ENCODE data around the gene DCDC1.

The DCDC1 gene

DNA sequence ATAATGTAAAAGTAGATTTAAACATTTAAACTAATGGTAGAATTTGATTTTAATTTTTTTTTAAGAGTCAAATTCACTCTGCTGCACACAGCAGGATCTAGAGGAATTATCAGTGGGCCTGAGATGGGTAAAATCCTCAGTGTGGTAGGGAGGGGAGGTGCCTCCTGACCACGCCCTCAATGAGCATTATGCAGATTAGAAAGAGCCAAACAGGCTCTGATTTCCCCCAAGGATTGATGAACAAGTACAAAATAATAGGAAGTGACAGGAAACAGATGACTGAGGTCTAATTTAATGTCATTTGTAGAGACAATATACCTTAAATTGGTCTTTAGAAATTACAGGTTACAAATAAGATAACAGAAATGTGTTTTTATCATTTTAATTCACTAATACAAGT is 155.2 kb downstream of the DCDC1 start:
- no peak for DNase-seq

- no peak for DNase-seq
These were observed 170.2 kb downstream of the DCDC1 start for GRCh38 chr11:31199378-31199777.

DNA sequence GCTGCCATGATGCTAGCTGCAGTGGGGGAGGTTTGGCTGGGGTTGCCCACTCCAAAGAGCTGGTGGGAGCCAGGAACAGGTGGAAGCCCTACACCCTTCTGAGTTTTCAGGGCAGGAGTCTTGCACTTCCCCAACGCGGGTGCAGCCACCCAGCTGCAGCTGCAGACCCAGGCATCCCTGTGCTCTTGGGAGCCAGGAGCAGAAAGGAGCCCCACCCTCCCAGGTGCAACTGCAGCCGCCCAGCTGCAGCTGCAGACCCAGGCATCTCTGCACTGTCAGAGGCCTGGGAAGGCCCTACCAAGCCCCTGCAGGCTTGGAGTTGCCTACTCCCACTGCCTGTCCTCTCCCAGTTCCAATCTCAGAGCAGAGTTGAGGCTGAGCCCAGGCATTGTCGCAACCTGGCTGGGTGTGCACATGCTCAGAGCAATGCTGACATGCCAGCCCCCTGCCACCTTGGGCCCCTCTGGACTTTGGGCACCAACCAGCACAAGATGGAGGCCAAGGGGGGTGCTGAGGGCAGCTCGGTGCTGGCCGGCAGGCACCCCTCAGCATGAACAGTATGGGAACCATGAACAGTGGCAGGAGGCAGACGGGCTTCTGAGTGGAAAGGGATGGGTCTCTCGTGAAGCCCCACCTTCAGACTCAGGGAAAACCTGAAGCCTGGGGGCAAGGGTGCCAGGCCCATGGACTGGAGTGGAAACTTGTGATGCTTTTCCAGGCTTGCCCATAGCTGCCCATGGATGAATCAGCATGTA is 195.4 kb downstream of the DCDC1 start:
- no peak for DNase-seq

- no peak for DNase-seq
These were observed 208.8 kb downstream of the DCDC1 start for GRCh38 chr11:31160504-31161422.

- DNase-seq: no peak
These were observed 218.7 kb downstream of the DCDC1 start for GRCh38 chr11:31150841-31151240.

- no peak for DNase-seq
These were observed 219.5 kb downstream of the DCDC1 start for GRCh38 chr11:31150011-31150410.

DNA sequence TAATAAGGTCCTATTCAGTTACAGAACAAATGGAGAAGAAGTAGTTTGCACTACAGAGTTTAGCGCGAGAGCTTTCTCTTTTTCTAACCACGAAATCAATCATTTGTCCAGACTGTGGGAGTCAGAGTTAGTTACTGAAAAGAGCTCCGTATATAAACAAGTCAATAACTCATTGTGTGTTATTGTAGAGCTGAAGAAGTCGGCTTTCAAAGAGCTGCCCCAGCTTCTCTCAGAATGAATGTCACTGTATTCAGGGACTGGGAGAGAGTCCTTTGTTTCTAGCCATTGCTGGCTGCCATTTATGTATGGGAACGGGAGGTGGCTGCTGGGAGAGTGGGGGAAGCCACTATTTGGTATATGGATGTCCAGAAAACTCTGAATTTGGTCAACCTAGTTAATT is 227.8 kb downstream of the DCDC1 start:
- DNase-seq: no peak

- no peak for DNase-seq
These were observed 230.1 kb downstream of the DCDC1 start for GRCh38 chr11:31139479-31139878.

DNA sequence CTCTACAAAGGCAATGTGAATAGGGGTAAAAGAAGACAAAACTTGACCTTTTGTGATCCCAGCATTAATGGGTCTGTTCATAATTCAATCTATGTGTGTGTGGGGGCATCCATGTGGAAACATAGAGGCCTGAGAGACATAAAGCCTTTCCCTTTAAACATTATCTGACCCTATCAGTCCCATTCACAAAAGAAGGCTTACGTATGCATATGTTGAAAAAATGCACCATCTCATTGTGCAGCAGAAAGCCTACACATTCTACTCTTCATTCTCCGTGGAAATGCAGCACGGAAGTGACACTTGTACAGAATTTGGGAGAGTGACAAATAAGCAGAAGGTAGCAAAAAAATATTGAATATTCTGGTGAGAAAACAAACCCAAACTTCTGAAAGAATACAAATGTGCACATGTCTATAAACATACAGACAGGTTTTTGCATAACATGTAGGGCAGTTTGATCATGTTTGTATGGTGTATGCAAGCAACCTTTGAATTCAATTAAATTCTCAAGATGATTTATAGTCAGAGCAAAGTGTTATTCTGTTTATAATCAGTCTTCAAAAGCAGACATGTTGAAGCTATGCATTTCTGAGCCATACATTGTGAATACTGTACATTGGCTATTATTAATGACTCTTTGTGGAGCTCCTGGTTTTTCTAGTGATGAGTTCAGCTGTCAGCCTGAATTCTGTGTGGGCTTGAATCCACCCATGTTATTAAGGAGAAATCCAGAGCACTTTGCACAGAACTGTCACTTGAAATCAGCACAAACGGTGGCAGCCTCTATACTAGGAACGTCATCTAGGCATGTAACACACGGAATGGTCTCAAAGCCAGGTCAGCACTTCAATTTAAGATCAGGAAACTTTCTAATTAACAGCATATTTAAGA is 236.8 kb downstream of the DCDC1 start:
- no peak for DNase-seq

DNA sequence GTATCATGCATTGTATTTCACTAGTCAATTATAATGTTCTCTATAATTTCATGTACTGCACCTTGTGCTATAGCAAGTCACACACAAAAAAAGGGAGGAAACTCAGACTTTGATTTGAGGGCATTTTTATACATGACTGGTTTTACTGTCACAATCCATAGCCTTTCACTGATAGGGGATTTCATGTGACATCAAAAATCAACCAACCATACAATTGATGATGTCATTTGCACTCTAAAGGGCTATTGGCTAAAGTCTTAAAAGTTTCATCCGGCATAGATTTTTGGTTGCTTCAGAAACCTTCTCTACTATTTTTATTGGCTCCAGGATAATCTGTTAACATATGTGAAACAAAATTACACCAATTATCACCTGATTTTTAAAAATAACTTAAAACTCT is 237.8 kb downstream of the DCDC1 start:
- DNase-seq: no peak

DNA sequence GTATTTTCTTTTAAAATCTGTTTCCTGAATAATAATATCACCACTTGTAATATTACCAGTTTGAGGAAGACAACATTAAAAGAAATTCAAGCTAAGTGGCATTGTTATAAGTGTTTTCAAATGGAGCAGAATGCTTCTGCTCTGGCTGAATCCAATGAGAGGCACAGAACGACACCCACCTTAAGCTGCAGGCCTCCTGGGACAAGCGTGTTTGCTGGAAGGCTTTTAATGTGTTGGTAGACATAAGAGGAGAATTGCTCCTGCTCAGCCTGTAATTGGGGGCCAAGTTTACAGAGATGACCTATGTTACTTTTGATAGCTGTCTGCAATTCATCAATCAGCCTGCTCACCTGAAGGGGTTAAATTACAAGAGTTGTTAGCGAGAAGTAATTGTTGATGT is 242.2 kb downstream of the DCDC1 start:
- DNase-seq: no peak

DNA sequence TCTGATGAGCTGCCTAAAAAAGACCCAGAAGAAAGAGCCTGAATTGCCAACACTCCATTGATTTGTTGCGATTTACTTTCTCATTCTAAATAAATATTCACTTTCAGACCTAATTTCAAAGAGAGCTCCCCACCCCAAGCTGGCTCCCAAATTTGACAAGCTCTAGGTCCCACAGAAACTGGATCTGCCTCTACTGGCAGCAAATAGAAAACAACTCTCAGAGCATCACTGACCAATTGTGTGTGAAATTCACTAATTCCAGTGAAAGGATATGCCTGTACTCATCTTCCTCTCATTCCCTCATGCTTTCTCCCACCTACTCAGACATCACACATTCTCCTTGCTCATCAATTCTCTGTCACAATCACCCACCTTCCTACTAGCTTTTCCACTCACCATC is 249.1 kb downstream of the DCDC1 start:
- no peak for DNase-seq

DNA sequence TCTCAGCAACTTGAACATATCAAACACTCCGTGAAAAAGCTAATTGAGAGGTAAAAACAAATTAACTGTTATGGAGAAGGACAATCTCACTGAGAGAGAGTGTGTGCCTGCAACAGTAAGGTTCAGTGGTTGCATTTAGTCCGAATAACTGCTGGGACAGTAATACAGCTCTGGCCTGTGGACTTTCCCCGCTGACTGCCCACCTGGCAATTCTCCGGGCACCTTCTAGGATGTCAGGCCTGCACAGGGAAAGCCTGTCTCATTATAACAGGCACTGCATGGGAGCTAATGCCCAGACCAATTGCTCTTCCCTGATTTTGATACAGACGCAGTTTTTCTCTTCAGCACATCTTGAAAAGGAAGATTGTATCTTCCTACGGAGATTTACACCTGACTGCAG is 251.0 kb downstream of the DCDC1 start:
- DNase-seq: no peak

DNA sequence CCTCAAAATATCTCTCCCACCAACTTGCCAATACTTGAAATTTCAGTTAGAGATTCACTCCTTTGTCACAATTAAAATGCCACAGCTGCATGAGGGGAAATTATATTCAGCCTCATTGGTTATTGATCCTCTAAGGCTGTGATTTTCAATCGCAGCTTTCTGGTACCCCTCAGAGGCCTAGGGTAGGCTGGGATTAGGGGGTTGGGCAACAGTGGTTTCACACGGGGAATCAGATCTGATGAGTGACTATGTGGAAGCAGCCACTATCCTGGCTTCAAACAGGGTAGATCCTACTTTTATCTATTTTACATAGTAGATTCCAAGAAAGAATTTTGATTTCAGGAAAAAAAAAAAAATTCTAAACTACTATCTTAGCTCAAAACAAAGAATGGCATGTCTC is 252.5 kb downstream of the DCDC1 start:
- DNase-seq: no peak

GRCh38 chr11:31114442-31114841 is 255.1 kb downstream of the DCDC1 start:
- no peak for DNase-seq

GRCh38 chr11:31110830-31111229 is 258.7 kb downstream of the DCDC1 start:
- no peak for DNase-seq

DNA sequence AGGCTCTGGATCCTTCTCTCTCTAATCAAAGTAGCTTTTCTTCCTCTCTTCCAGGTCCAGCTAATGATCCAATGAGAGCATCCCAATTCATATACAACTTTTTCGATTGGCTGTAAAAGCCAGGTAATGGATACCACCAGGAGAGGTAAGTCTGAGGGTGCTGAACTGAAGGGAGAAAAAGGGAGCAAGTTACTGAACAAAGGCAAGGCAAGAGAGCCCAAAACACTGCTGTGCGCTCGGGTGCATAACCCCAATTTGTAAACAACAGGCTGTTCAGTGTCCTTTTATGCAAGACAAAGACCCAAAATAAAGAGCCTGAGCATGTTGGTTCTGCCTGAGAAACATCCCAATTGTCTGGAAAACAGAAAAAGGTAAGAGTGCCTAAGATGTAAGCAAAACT is 260.1 kb downstream of the DCDC1 start:
- no peak for DNase-seq

DNA sequence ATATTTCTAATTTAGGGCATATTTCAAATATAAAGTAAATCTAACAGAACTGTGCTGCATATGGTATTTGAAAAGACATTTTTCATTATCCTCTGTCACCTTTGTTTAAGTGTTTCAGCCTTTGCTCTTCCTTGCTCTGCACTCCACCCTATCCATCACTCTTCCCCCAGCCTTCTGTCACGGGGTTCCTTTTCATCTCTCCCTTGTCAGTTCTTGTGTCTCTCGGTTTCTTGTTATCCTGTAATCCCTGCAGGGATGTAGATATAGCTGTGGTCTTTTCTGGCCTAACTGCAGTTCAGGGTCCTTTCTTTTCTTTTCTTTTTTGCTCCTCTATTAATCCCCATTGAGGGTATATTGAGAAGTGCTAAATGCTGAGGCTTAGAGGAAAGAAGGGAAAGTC is 261.9 kb downstream of the DCDC1 start:
- DNase-seq: no peak

DNA sequence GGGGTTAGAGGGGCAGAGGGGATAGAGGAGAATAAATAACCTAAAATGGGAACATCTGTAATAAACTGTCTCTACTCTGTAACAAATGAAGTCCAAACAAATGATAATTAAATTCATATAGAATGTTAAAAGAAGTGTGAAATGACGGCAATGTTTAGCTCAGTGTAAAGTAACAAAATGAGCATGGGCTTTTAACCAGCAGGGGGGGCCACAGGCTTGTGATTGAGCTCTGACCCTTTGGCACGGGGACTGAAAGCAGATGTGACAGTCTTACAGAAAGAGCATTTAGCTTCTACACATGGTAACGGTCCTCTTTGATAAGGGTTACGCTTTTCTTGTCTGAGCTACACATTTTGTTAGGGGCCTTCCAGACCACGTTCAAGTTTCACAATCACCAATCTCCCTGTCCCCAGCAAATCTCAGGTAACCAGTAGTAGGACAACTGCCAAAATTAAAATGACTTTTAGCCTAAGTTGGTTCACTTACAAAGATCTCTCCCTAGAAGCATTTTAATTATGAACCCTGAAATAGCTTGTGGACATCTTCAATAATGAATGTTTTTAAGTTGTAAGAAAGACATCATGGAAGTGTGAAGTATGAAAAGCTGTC is 262.5 kb downstream of the DCDC1 start:
- peak; percentile 64 for DNase-seq

DNA sequence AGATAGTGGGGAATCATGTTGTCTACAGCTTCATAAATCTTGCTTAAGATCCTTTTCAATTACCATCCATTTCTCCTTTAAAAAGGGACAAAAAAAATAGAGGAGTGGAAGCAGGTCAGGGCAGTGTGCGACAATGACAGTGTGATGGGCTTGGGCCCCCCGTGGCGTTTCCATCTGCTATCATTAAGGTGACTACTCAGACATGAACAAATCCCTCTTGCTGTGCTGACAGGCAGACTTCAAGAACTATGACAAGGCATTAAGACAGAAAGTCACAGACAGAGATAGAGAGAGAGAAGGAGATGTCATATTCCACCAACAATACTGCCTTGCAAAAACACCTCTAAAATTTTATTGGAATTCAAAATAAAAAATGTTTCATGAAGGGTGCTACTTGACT is 263.2 kb downstream of the DCDC1 start:
- DNase-seq: no peak

GRCh38 chr11:31102875-31103274 is 266.7 kb downstream of the DCDC1 start:
- DNase-seq: no peak

- no peak for DNase-seq
These were observed 267.2 kb downstream of the DCDC1 start for GRCh38 chr11:31102316-31102715.

Measured in suppressor macrophage treated with lipopolysaccharide for 4 hours (primary cell).